SK-N-SH treated with all-trans-retinoic acid at 6 μM for 48 hours (cell line): ENCODE data around the gene AGPAT3.

ENCODE experiments used
- ARNTL ChIP-seq: fragments of 450-650 bp; formaldehyde crosslinking; IDR thresholded peaks from 2 replicates; pipeline ENCODE4 v1.5.0; 2020; ENCODE audit warnings: low read depth, mild to moderate bottlenecking, moderate library complexity, borderline replicate concordance
- BACH2 ChIP-seq: fragments of 250-450 bp; sonication (Bioruptor Pico); IDR thresholded peaks from 2 replicates; pipeline ENCODE4 v1.9.0; 2021; ENCODE audit warnings: mild to moderate bottlenecking, borderline replicate concordance
- CSRNP3 ChIP-seq: fragments of 250-450 bp; sonication (Bioruptor Pico); IDR thresholded peaks from 2 replicates; pipeline ENCODE4 v1.5.1; 2021; ENCODE audit warnings: mild to moderate bottlenecking, moderate library complexity
- ESRRG ChIP-seq: fragments of 250-450 bp; sonication (Bioruptor Pico); IDR thresholded peaks from 2 replicates; pipeline ENCODE4 v1.6.1; 2021; ENCODE audit warnings: mild to moderate bottlenecking
- GLIS3 ChIP-seq: fragments of 250-450 bp; sonication (Bioruptor Pico); IDR thresholded peaks from 2 replicates; pipeline ENCODE4 v1.5.0; 2020; ENCODE audit warnings: mild to moderate bottlenecking, moderate library complexity
- PATZ1 ChIP-seq: fragments of 250-450 bp; sonication (Bioruptor Pico); IDR thresholded peaks from 2 replicates; pipeline ENCODE4 v1.8.0; 2020; ENCODE audit warnings: mild to moderate bottlenecking, moderate library complexity, borderline replicate concordance
- PPARA ChIP-seq: fragments of 250-450 bp; sonication (Bioruptor Pico); IDR thresholded peaks from 2 replicates; pipeline ENCODE4 v1.5.0; 2020; ENCODE audit warnings: mild to moderate bottlenecking, borderline replicate concordance
- TOX ChIP-seq: fragments of 250-450 bp; sonication (Bioruptor Pico); IDR thresholded peaks from 2 replicates; pipeline ENCODE4 v1.8.0; 2021; ENCODE audit warnings: mild to moderate bottlenecking, moderate library complexity, borderline replicate concordance
- TSHZ2 ChIP-seq: fragments of 250-450 bp; sonication (Bioruptor Pico); IDR thresholded peaks from 2 replicates; pipeline ENCODE4 v1.5.0; 2020; ENCODE audit warnings: mild to moderate bottlenecking, moderate library complexity
- ZFP30 ChIP-seq: fragments of 450-650 bp; formaldehyde crosslinking; IDR thresholded peaks from 2 replicates; pipeline ENCODE4 v1.5.0; 2022; ENCODE audit warnings: mild to moderate bottlenecking, moderate library complexity
- ZNF565 ChIP-seq: fragments of 450-650 bp; formaldehyde crosslinking; conservative IDR thresholded peaks from 2 replicates; pipeline ENCODE4 v1.5.0; 2020; ENCODE audit warnings: low read depth, mild to moderate bottlenecking, moderate library complexity
- ZNF8 ChIP-seq: fragments of 450-650 bp; formaldehyde crosslinking; IDR thresholded peaks from 2 replicates; pipeline ENCODE4 v1.5.0; 2020; ENCODE audit warnings: mild to moderate bottlenecking, moderate library complexity

GRCh38 chr21:44028287-44028659 is 163.2 kb downstream of the AGPAT3 start:
- no peak for TF ChIP-seq ESRRG
- no peak for TF ChIP-seq CSRNP3 (CRISPR knock-in tag)
- TF ChIP-seq ZNF565 (CRISPR knock-in tag), result no peak
- TF ChIP-seq ZNF8 (CRISPR knock-in tag), result no peak
- TF ChIP-seq PPARA (CRISPR knock-in tag), result no peak
- TF ChIP-seq BACH2, result no peak
- no peak for TF ChIP-seq ZFP30 (CRISPR knock-in tag)
- TF ChIP-seq TOX (CRISPR knock-in tag), result no peak
- TF ChIP-seq PATZ1 (CRISPR knock-in tag), result no peak
- no peak for TF ChIP-seq TSHZ2
- no peak for TF ChIP-seq ARNTL (CRISPR knock-in tag)
- TF ChIP-seq GLIS3 (CRISPR knock-in tag), result no peak
